ENCODE data around the gene CLTC. TPM values are rescaled to one million over a fixed set of nuclear protein-coding genes. Genes with fewer than 3 reads are reported as not detected.
A peak's percentile ranks its signal among the peaks of the same experiment; 100 is the strongest.

Gene CLTC
- total and polyA plus RNA-seq, 10 of the 15 experiments (the other 5 are each of a cell fraction or from before 2014, with no cell fraction given) = 77.5 to 188 (median 129) TPM

- TF ChIP-seq NRF1 (conservative IDR thresholded peaks at IDR 0.05; ENCODE audit: low read depth, low read length) (no peak), TARDBP (IDR thresholded peaks at IDR 0.05; ENCODE audit: borderline replicate concordance) (no peak), CHD1 (IDR thresholded peaks at IDR 0.05; ENCODE audit: low read depth, low read length) (no peak), TBL1XR1 (IDR thresholded peaks at IDR 0.05; ENCODE audit: low read depth, low read length) (0 out of 2 replicates have a peak, but pooled peaks have one; percentile 14), BHLHE40 (IDR thresholded peaks at IDR 0.05; ENCODE audit: borderline replicate concordance in 1 of 2, low read depth in 2 of 2, low read length in 1 of 2) (0 out of 4 replicates have a peak, but pooled peaks of 1 of the 2 experiments have one; percentile 35), RELA (IDR thresholded peaks at IDR 0.05; ENCODE audit: borderline replicate concordance, partially characterized antibody) (no peak), ATF3 (IDR thresholded peaks at IDR 0.05; ENCODE audit: borderline replicate concordance, extremely low read depth, low read depth, low read length) (no peak), GATAD2B (conservative IDR thresholded peaks at IDR 0.05; ENCODE audit: low read depth) (no peak), SREBF1 (IDR thresholded peaks at IDR 0.05; ENCODE audit: low read length) (no peak), BCL3 (IDR thresholded peaks at IDR 0.05; ENCODE audit: borderline replicate concordance, insufficient read depth, low read depth, low read length, poor library complexity, severe bottlenecking) (no peak), SUPT20H (IDR thresholded peaks at IDR 0.05; ENCODE audit: borderline replicate concordance, control insufficient read depth, low read depth, low read length) (no peak), RFX5 (IDR thresholded peaks at IDR 0.05; ENCODE audit: low read depth, low read length) (no peak), MAX (IDR thresholded peaks at IDR 0.05; ENCODE audit: low read depth, low read length) (no peak), NFYB (IDR thresholded peaks at IDR 0.05; ENCODE audit: insufficient read depth, low read depth, low read length) (no peak), TCF7 (IDR thresholded peaks at IDR 0.05; ENCODE audit: borderline replicate concordance) (no peak), NR2C1 (IDR thresholded peaks at IDR 0.05) (no peak), POLR2AphosphoS5 (IDR thresholded peaks at IDR 0.05; ENCODE audit: low read length) (no peak), EP300 (IDR thresholded peaks at IDR 0.05; ENCODE audit: borderline replicate concordance in 1 of 2, control insufficient read depth in 1 of 2, low read depth in 2 of 2, low read length in 2 of 2) (peak; percentile 53 to 68; a peak in 3 of 4 replicates), ZNF687 (IDR thresholded peaks at IDR 0.05) (no peak), CTCF (IDR thresholded peaks at IDR 0.05 in 2 of 3, conservative IDR thresholded peaks at IDR 0.05 in 1 of 3; ENCODE audit: control insufficient read depth in 2 of 3, extremely low read depth in 1 of 3, insufficient read depth in 1 of 3, low read depth in 3 of 3, low read length in 3 of 3) (no peak), EGR1 (IDR thresholded peaks at IDR 0.05; ENCODE audit: borderline replicate concordance in 1 of 2, low read depth in 2 of 2, low read length in 2 of 2) (no peak)
Measured at GRCh38 chr17:59641799-59642484, 22.2 kb downstream of the CLTC start (continued).
